ENCODE data around the gene TMA16.

GRCh38 chr4:163558539-163559044, 64.1 kb downstream of the TMA16 start:
- TF ChIP-seq EZH2 (IDR thresholded peaks at IDR 0.05; ENCODE audit: borderline replicate concordance, insufficient read depth, low read length, poor library complexity, severe bottlenecking), result no peak
- no peak for TF ChIP-seq CTCF (IDR thresholded peaks at IDR 0.05; ENCODE audit: poor library complexity, severe bottlenecking)
- TF ChIP-seq RAD21 (conservative IDR thresholded peaks at IDR 0.05), result no peak
- TF ChIP-seq POLR2AphosphoS5 (IDR thresholded peaks at IDR 0.05), result no peak
- no peak for TF ChIP-seq SMC3 (conservative IDR thresholded peaks at IDR 0.05; ENCODE audit: poor library complexity)
- TF ChIP-seq MXI1 (conservative IDR thresholded peaks at IDR 0.05; ENCODE audit: poor library complexity, severe bottlenecking), result no peak
- TF ChIP-seq EP300 (conservative IDR thresholded peaks at IDR 0.05; ENCODE audit: poor library complexity, severe bottlenecking), result no peak
- TF ChIP-seq REST (IDR thresholded peaks at IDR 0.05; ENCODE audit: borderline replicate concordance), result no peak
- no peak for TF ChIP-seq TAF1 (IDR thresholded peaks at IDR 0.05; ENCODE audit: low read depth)
